ENCODE measurements around the gene ACKR3. TPM values are rescaled to one million over a fixed set of nuclear protein-coding genes. Genes with fewer than 3 reads are reported as not detected.

Gene ACKR3
- total RNA-seq, 1 experiment from 2014 or later = 0.61 TPM

- Mint-ChIP-seq H3K4me1 (ENCODE audit: insufficient read depth, unreplicated experiment) (no peaks in the 10 kb centered on the region), H3K4me3 (ENCODE audit: unreplicated experiment) (no peak overlapping the region), H3K9me3 (ENCODE audit: unreplicated experiment) (no peaks in the 10 kb centered on the region), H3K27me3 (ENCODE audit: insufficient read depth, unreplicated experiment) (no peaks in the 10 kb centered on the region), H3K27ac (ENCODE audit: low read depth, unreplicated experiment) (no peak overlapping the region), H3K36me3 (ENCODE audit: insufficient read depth, unreplicated experiment) (no peaks in the 10 kb centered on the region)
- no peak for DNase-seq (ENCODE audit: unreplicated experiment)
- intact Hi-C loops (cut with micrococcal nuclease) = no loop called here
- BruUV-seq (replicated peaks) = no TSS peak
- CTCF ChIA-PET = interaction anchor here (0.5 kb wide), 1 partner anchor 8 kb away, joined by 3 read pairs; no protein-coding TSS in a partner anchor
- POLR2A ChIA-PET = no interaction called here
- no peak for TF ChIP-seq CTCF (IDR thresholded peaks at IDR 0.05; ENCODE audit: unreplicated experiment)
Measured at GRCh38 chr2:236582968-236583367, 13.3 kb downstream of the ACKR3 start.

DNA sequence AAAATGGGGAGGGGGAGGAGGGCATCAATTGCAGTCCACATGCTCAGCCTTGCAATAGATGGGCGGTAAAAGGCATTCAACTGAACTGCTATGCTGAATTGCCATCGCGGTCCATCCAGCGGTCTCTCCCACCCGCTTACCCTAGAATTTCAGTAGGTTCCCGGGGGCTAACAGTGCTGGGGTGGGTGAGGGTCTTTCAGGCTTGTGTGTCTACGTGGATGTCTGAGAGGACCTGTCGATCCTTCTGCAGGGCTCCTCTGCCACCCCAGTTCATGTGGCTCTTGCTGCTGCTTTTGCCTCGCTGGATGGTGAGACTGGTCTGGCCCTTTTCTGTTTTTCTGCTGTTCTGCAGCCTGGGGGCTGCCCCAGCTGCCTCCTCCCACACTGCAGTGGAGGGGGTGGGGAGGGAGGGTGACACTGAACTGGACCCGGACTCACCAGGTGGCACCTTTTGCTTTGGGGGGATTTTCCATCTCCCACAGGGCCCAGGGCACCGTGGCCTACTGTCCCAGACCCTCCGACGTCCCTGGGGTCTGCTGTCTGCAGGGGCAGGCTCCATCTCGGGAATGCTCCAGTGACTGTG is 14.1 kb downstream of the ACKR3 start:
- CTCF ChIA-PET = no interaction called here
- H3K4me1 Mint-ChIP-seq (ENCODE audit: insufficient read depth, unreplicated experiment) = no peaks in the 10 kb centered on the region
- H3K36me3 Mint-ChIP-seq (ENCODE audit: insufficient read depth, unreplicated experiment) = no peaks in the 10 kb centered on the region
- H3K9me3 Mint-ChIP-seq (ENCODE audit: unreplicated experiment) = no peaks in the 10 kb centered on the region
- no peak overlapping the region for H3K4me3 Mint-ChIP-seq (ENCODE audit: unreplicated experiment)
- intact Hi-C loops (cut with micrococcal nuclease) = no loop called here
- POLR2A ChIA-PET = no interaction called here
- no peaks in the 10 kb centered on the region for H3K27me3 Mint-ChIP-seq (ENCODE audit: insufficient read depth, unreplicated experiment)
- no peak for TF ChIP-seq CTCF (IDR thresholded peaks at IDR 0.05; ENCODE audit: unreplicated experiment)
- no peak for DNase-seq (ENCODE audit: unreplicated experiment)
- no peak overlapping the region for H3K27ac Mint-ChIP-seq (ENCODE audit: low read depth, unreplicated experiment)
- no TSS peak for BruUV-seq (replicated peaks)

DNA sequence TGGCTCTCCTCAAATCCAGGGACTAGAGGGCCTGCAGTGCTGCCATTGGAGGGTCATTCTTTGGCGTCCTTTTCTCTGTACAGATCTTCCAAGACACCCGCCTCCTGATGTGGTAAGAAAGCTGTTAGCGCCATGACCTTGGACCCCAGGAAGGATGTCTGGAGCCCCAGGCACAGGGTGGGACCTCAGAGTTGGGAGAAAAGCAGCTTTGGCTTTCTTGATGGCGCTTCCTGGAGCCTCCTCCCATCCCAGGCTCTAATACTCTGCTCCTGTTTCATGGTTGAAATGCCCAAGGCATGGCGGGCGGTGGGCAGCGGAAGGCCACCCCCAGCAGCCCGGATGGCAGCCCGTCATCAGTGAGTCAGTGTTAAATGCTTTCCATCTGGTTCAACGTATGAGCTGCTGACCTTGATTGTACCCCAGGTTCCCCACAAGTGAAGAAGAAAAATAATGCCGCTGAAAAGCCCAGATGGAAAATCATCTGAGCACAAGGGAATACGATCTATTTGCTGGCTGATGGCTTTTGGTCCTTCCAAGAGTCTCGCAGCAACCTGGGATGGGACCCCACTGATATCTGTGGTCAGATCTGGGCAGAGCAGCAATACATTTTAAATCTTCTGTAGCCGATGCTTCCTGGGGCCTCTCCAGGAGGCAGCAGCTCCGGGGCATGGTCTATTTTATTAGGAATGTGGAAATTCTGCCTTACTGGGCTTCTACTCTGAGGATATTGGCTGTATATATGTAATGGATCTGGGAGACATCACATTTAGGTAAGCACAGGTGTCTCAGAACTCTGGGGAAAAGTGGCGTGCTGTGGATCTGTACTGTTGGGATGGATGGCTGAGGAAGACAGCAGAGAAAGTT is 15.1 kb downstream of the ACKR3 start:
- CTCF ChIA-PET = interaction anchor here (0.5 to 0.6 kb wide), 2 partner anchors 73 to 100 kb away, joined by 3 read pairs; no protein-coding TSS in a partner anchor
- no TSS peak for BruUV-seq (replicated peaks)

More for the DNA sequence above, 15.1 kb downstream of the ACKR3 start:
- no peaks in the 10 kb centered on the region for H3K4me1 Mint-ChIP-seq (ENCODE audit: insufficient read depth, unreplicated experiment)
- no peak for DNase-seq (ENCODE audit: unreplicated experiment)
- no peak for TF ChIP-seq CTCF (IDR thresholded peaks at IDR 0.05; ENCODE audit: unreplicated experiment)
- H3K36me3 Mint-ChIP-seq (ENCODE audit: insufficient read depth, unreplicated experiment) = no peaks in the 10 kb centered on the region
- no peak overlapping the region for H3K4me3 Mint-ChIP-seq (ENCODE audit: unreplicated experiment)
- no peaks in the 10 kb centered on the region for H3K9me3 Mint-ChIP-seq (ENCODE audit: unreplicated experiment)
- intact Hi-C loops (cut with micrococcal nuclease) = no loop called here
- no peaks in the 10 kb centered on the region for H3K27me3 Mint-ChIP-seq (ENCODE audit: insufficient read depth, unreplicated experiment)
- POLR2A ChIA-PET = no interaction called here
- H3K27ac Mint-ChIP-seq (ENCODE audit: low read depth, unreplicated experiment) = no peak overlapping the region

Measured in MCF 10A (cell line).